Stimulated activated CD4-positive, alpha-beta T cell treated with anti-CD3 and anti-CD28 coated beads, Interleukin-4, amount 100 ng/mL, for 48 hours (primary cell): ENCODE data around the gene SMC4.
"Not testable (repeated sequence)": the region's sequence is repeated elsewhere in the genome, so short reads cannot be mapped to it uniquely, and the experiment has no call there.

Experiments used
- DNase-seq, 2 donors: peaks; one replicate each; pipeline ENCODE4 v3.0.0-alpha.2; 2020; ENCODE audit warnings: low read depth in 2 of 2

Gene SMC4

DNA sequence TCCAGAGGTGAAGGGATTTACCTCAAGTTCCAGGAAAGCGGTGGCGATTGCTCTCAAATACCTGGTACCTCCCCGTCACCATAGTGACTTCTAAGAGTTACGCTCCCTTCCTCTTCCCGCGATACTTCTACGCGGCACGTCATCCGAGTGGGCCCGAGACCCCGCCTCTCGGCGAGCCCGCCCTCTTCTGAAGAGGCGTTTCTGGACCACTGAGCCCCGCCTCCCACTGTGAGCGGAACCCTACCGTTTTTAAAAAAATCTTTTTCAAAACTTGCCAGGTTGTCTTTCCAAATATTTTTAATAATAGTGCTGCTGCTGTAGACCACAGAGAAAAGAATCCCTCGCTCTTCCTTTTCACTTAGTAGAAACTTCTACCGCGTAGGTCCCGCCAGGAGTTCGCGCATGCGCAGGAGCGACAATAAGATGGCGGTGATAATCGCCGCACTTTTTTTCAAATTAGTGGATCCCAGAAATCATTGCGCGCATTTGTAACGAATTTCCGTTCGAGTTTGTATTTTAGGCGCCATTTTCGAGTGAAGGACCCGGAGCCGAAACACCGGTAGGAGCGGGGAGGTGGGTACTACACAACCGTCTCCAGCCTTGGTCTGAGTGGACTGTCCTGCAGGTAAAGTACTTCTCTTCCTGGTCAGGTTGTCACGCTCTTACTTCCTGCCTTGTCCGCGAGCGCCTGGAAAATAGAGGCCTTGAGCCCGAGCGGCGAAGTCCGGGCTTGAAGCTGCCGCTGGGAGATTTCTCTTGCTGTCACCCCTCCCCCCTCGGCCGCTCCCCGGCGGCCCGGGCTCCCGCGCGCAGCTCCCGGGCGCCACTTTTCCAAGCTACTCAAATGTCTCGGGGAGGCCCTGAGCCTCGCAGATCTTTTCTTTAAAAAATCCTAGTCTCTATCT is at the start of gene SMC4, which contains the start of gene IFT80:
Gene SMC4, plus strand, starts transcription at position 526 of the 905 bp plus-strand sequence. CDS start 1,177 bp downstream, outside the sequence.
Gene IFT80, minus strand, starts transcription at position 101 of the 905 bp plus-strand sequence. CDS start 14,625 bp downstream, outside the sequence.
- DNase-seq: peak; percentile 91 to 92

DNA sequence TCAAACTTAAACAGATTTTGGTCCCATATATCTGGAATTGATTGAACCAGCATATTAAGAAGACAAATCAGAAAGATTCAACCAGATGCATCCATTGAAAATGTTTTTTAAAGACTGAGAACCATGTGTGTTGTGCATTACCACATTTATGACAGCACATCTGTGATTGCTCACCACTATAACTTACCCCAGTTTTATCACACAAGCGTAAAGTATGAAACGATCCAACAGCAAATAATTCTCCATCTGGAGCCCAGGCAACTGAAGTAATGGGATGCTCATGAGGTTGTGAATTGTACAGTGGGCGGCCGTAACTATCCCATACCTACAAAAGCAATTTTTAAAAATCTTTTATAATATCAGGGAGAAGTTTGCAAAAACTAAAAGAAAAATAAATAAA is 43.6 kb upstream of the SMC4 start:
- DNase-seq: no peak

DNA sequence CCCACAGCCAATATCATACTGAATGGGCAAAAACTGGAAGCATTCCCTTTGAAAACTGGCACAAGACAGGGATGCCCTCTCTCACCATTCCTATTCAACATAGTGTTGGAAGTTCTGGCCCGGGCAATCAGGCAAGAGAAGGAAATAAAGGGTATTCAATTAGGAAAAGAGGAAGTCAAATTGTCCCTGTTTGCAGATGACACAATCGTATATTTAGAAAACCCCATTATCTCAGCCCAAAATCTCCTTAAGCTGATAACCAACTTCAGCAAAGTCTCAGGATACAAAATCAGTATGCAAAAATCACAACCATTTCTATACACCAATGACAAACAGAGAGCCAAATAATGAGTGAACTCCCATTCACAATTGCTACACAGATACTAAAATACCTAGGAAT is 36.6 kb upstream of the SMC4 start:
- DNase-seq: not testable (repeated sequence)

DNA sequence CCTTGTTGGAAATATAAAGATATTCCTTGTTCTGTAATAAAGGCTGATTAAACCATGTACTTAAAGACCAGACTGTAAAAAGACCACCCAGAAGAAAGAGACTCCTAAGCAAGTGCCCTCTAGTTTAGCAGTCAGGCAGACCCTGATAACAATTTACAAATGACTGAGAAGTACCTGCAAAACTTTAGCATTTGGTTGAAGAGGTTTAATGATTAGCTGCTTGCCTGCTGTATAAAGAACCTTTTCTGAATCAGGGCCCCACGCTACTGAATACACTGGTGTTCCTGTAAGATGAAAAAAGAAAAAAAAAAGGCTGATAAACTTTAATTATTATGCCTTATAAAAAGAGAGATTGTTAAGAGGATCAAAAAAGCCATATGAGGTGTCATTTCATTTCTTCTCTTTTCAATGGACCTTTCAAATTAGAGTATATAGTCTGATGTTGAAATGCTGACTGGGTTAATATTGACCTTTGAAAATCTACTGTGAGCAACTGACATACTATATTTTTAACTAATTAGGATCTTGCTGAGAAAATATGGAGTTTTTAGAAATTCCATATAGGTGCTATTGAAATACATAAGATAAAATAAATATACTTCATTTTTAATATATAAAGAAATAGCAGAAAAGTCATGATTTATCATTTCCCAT is 33.5 kb upstream of the SMC4 start:
- no peak for DNase-seq

DNA sequence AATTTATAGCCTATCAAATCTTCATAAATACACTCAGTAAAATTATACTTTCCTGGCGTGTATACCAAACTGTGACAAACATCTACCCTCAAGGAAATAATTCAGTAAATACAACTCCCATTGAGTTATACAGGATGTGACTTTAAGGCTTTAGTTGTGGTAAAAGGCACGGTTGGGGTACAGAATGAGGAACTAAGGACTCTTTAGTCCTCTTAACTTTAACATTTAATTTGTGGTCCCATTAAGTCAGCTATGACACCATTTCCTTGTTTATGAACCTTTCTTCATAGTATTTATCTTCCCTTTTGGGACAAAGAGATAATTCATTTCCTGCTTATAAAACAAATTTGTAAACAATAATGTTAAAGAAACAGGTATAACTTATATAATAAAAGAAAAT is 30.6 kb upstream of the SMC4 start:
- no peak for DNase-seq

DNA sequence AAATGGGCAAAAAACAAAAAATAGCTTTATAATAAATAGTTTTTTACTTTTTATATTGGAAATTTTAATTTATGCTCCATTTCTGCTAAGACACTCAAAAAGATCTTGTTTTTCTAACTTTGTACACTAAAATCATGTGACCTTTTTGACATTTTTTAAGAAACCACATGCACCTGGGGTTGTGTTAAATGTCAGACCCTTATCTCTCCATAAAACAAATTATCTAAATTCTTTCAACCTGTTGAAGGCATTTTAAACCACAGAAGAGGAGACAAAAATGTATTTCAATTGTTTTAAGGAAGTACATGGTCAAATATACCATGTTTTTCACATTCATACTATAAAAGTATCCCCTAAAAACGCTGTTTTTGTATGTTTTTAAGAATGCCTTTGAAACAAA is 29.7 kb upstream of the SMC4 start:
- DNase-seq: no peak

DNA sequence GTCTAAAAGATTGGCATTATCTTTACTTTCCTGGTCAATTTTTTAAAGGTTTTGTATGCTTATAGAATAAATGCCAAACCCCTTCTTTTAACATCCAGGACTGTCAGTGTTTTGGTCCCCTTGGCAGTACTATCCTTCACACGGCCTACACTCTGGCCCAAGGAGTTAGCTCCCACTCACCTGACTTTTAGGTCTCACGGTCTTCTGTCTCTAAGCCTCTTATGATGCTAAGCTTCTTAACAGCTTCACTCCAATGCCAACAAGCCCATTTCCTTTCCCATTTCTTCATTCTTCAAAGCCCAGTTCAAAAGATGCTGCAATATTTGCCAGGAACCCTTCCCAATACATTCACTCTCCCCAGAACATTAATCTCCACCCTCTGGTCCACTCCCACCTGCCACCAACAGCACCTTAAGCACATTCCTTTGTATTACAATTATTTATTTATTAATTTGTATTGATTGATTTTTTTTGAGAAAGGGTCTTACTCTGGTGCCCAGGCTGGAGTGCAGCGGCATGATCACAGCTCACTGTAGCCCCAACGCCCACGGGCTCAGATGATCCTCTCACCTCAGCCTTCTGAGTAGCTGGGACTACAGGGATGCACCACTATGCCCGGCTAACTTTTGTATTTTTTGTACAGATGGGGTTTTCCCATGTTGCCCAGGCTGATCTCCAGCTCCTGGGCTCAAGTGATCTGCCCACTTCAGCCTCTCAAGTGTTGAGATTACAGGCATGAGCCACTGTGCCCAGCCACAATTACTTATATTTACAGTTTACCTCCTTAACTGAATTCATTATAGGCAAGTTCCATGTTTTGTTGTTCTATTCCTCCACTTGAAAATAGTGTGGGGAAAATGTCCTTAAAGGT is 28.2 kb upstream of the SMC4 start:
- no peak for DNase-seq

DNA sequence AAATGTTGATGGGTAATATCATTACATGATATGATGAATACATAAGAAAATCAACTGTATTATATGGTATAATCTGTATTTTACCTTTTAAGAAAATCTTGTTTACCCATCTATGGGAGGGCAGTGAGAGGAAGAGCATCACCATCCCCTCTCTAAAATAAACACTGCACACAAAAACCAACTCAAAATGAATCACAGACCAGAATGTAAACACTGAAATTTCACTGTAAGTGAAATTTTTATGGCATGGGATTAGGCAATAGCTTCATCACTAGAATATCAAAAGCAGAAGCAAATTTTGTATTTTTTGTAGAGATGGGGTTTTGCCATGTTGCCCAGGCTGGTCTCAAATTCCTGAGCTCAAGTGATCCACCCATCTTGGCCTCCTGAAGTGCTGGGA is 26.7 kb upstream of the SMC4 start:
- DNase-seq: no peak

DNA sequence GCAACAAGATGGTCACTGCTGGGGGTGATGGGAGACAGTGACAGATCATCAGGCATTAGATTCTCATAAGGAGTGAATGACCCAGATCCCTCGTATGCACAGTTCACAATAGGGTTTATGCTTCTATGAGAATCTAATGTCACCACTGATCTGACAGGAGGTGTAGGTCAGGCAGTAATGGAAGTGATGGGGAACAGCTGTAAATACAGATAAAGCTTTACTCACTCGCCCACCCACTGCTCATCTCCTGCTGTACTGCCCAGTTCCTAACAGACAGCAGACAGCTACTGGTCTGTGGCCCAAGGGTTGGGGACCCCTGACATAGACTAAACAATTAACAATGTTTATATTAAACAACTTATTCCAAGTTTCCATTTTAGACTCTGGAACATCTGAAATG is 25.8 kb upstream of the SMC4 start:
- DNase-seq: no peak

DNA sequence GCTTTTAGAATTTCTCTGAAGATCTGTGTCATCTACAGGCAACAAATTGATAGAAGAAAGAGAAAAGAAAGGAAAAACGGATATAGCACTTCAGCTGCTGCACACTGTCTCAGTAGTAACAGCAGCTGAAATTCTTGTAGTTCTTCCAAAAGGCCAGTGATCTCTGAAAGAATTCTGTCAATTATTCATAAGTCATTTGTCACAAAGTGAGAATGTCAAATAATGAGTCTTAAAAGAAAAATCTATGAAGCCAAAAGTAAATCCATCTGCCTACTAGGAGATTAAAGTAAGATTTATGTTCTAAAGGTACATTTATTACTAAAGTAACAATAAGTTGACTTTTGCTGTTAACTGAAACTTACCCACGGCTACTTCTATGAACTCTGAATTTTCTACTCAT is 25.0 kb upstream of the SMC4 start:
- no peak for DNase-seq

DNA sequence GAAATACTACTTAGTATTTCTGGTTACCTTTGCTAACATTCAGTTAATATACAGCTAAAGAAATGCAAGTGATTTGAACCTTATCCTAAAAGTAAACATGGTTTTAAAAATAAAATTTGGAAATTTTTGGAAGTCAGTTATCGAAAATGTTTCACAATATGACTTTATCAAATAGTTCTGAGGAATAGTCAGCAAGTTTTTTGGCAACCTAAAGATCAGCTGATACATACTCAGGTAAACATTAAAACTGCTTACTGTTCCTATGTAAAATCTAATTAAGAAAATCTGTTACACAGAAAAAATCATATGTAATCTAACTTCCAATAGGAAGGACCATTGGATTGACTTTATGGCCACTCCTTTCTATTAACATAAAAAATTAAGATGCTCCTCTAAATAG is 24.5 kb upstream of the SMC4 start:
- no peak for DNase-seq

DNA sequence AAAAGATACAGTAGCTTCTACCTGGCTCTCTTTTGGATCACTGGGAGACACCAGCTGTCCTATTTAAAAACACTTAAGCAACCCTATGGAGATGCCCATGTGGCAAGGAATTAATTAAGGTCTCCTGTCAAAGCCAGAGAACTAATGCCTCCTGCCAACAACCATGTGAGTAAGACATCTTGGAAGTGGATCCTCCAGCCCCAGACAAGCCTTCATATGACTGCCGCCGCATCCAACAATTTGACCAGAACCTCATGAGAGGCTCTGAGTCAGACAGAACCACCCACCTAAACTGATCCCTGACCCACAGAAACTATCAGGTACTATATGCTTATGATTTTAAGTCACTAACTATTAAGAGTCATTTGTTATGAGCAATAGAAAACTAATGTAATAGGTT is 22.8 kb upstream of the SMC4 start:
- no peak for DNase-seq

DNA sequence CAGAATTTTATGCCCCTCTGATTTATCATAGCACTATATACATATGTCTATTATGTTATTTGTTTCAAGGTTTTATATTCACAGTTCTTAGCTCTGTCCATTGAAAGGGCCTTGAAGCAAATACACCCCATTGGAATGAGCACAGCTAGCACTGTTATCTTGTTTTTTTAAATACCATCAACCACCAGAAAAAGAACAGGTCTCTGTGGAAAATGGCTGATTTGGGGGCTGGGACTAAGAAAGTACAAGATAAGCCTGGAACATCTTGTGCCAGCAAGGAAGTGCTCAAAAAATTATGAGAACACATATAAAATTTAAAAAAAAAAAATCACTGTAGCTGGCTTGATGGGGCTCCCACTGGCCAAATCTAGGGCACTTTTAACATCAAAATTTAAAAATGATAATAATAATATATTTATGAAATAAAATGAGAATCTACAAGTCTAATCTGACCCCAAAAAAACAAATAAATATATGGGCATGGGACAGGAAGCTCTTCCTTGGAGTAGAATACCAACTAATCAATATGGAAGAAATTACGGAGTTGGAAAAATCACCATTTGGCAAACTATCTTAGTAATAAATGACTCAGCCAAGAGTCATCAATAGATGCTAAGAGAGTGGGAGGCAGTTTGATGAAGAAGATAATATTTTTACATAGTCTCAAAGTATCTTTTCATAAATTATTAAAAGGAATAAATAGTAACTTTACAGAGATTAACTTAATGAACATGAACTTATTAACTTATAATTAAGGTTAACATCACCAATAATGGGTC is 20.9 kb upstream of the SMC4 start:
- no peak for DNase-seq

DNA sequence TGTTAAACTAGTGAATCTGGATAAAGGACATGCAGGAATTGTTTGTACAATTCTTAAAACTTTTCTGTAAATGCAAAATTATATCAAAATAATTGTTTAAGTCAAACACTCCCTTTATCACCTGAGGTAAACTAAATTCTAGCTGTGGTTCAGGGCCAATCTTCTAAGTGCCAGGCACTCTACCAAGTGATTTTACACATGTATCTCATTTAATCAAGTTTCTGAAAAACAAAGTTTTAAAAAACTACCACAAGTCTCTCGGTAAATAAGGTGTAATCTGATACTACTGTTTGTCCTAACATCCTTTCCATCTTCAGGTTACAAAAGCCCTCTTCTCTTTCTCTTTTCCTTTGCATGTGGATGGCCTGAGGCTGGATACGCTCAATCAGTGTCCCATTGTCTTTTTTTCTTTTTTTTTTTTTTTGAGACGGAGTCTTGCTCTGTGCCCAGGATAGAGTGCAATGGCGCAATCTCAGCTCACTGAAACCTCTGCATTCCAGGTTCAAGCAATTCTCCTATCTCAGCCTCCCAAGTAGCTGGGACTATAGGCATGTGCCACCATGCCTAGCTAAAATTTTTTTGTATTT is 19.7 kb upstream of the SMC4 start:
- no peak for DNase-seq

DNA sequence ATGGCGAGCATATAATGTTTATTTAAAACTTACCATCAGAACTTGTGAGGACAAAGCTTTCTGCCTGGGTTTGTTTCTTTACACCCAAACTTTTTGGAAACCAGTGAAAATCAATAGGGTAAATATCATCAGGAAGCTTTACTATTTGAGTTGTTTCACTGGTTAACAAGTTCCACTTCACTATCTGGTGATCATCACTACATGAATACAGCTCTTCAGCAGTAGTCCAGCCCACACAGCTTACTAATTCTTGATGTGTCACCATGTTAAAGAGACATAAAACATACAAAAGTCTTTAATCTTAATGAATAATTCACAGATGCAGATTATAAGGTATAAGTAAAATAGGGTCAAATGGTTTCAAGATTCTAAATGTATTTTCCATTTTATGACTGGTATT is 18.0 kb upstream of the SMC4 start:
- DNase-seq: no peak

DNA sequence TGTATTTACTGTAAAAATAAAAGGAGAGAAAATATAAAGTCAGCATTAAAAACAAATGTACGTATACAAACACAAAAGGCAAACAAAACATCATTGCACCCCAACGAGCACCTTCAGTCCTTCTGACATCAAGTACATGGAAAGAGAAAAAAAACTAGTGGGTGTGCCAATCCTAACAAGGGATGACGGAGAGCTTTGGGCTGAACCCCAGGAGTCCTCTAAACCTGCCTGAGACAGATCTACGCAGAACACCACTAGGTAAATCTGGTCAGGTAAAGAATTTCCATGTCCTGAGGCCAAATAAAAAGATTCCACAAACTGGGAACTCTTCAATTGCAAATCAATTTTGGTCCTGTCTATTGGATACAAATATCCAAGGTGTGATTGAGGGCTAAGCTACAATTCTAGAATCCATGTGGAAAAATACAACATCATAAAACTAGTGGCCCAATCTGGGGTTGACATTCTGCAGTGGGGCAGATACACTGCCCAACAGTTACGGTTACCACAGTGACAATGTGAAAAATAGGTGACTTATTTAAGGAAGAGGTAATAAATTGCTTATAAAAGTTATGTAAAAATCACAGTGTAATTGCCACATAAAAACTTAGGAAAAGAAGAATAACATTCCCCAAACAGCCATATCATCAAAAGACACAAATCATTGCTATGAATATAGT is 14.7 kb upstream of the SMC4 start:
- no peak for DNase-seq

DNA sequence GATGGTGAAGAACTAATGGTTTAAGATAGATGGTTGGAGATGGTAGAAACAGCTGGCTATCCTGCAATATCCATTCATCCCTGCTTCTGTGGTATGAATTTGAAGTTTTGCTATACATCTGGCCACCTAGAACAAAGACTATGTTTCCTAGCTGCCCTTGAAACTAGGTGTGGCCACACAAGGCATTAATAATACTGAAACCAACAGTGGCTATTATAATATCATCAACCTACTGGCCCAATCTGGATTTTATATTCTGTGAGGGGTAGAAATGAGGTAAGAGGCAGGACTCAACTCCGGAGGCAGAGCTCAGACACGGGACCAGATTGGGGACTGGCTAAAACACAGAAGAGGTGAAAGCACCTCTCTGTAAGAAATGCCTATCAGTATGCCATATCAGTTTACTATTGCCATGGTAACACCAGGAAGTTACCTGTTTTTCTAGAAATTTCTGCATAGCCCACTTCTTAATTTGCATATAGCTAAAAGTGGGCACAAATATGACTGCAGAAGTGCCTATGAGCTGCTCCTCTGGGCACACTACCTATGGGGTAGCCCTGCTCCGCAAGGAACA is 8.8 kb upstream of the SMC4 start:
- DNase-seq: no peak

DNA sequence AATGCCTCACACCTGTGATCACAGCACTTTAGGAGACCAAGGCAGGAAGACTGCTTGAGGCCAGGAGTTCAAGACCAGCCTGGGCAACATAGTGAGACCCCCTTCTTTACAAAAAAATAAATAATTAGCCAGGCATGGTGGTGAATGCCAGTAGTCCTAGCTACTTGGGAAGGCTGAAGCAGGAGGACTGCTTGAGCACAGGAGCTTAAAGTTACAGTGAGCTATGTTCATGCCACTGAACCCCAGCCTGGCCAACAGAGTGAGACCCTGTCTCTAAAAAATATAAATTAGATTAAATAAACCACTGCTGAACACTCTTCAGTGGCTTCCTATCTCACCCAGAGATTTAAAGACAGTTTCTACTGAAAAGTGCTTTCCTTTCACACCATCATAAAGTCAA is 6.7 kb upstream of the SMC4 start:
- DNase-seq: no peak

DNA sequence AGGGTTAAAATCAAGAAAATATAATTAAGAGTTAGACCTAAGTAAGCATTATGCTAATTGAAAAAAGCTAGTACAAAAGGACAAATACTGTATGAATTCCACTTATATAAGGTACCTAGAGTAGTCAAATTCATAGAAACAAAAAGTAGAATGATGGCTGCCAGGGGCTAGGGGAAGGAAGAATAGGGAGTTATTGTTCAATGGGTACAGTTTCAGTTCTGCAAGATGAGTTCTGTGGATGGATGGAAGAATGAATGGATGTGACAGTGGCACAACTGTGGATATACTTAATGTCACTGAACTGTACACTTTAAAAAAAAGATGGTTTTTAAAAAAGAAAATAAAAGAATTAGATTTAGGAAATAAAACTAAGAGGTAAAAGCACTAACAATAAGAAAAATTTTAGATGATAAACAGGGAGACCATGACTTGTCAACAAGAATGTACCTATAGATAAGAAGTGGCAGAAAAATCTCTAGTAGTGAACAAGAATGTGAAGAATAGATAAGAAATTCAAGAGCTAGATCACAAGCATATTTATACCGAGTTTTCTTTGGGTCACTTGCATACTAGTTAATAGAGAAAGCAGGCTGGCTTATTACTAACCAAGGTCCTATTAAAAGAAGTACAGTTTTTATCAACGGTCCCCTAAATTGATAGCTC is 6.0 kb upstream of the SMC4 start:
- DNase-seq: no peak

DNA sequence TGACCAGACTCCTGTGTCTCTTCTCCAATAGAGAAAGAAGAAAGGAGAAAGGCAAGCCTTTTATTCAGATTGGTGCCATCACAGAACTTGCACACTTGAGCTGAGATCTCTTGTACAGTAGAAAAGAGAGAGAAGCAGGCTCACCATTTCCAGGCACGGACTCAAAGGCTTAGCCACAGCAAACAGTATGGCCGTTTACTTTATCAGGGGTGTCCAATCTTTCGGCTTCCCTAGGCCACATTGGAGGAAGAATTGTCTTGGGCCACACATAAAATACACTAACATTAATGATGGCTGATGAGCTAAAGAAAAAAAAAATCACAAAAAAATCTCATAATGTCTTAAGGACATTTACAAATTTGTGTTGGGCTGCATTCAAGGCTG is 5.4 kb upstream of the SMC4 start:
- no peak for DNase-seq
